Activated B cell treated with CpG ODN at 0.5 μM for 24 hours (primary cell): ENCODE data around the gene KIAA1671. TPM values are rescaled to one million over a fixed set of nuclear protein-coding genes. Genes with fewer than 3 reads are reported as not detected.

Experiments used
- ATAC-seq: fragments of 200-7000 bp; cut with Tn5 transposase; one replicate; pipeline ENCODE4 v1.10.0; 2021; ENCODE audit warnings: low read depth, mild to moderate bottlenecking, moderate library complexity
- CTCF ChIA-PET: fragments of 350-600 bp; sonication (Branson Sonifier 250); formaldehyde crosslinking; loops from one replicate; lab custom pipeline; 2021; ENCODE audit warnings: antibody characterized with exemption; lab: Charles Lee
- POLR2A ChIA-PET: fragments of 350-600 bp; sonication (Branson Sonifier 250); formaldehyde crosslinking; loops from one replicate; lab custom pipeline; 2021; ENCODE audit warnings: antibody characterized with exemption; lab: Charles Lee
- DNase-seq: peaks from one replicate; pipeline ENCODE4 v3.0.0; 2022
- H3K27ac Mint-ChIP-seq: one replicate; pipeline ENCODE4 v1.8.0; 2020; ENCODE audit warnings: mixed read lengths
- H3K27me3 Mint-ChIP-seq: one replicate; pipeline ENCODE4 v1.8.0; 2021; ENCODE audit warnings: mixed read lengths
- H3K36me3 Mint-ChIP-seq: one replicate; pipeline ENCODE4 v1.8.0; 2021; ENCODE audit warnings: low read depth, mixed read lengths
- H3K4me1 Mint-ChIP-seq: one replicate; pipeline ENCODE4 v1.8.0; 2021; ENCODE audit warnings: mixed read lengths
- H3K4me3 Mint-ChIP-seq: one replicate; pipeline ENCODE4 v1.8.0; 2020; ENCODE audit warnings: mild to moderate bottlenecking, mixed read lengths
- H3K9me3 Mint-ChIP-seq: one replicate; pipeline ENCODE4 v1.8.0; 2020; ENCODE audit warnings: mixed read lengths
- CTCF ChIP-seq: fragments of 200-600 bp; IDR thresholded peaks from one replicate; pipeline ENCODE4 v1.8.0; 2022; ENCODE audit warnings: antibody characterized with exemption, mild to moderate bottlenecking
- intact Hi-C: fragments of 100-400 bp; cut with micrococcal nuclease; formaldehyde crosslinking; loops from one replicate; pipeline ENCODE4 v1.15.1; 2024
- total RNA-seq: library from RNA; stranded (reverse); gene quantifications from 2 replicates; pipeline ENCODE4 v1.2.3, GENCODE V29; 2022

Gene KIAA1671
- total RNA-seq, 1 donor from 2014 or later = 0.04 TPM

GRCh38 chr22:25134028-25134427, 181.5 kb downstream of the KIAA1671 start:
- no peak for DNase-seq
- intact Hi-C loops = no loop called here
- Mint-ChIP-seq H3K9me3 (peaks cover 4% of the 10 kb centered on the region), H3K4me3 (no peak overlapping the region), H3K27ac (no peak overlapping the region), H3K4me1 (no peaks in the 10 kb centered on the region), H3K27me3 (peaks cover 2% of the 10 kb centered on the region), H3K36me3 (no peaks in the 10 kb centered on the region)
- ChIA-PET CTCF (no interaction called here), POLR2A (no interaction called here)
- TF ChIP-seq CTCF = no peak
- no peak for ATAC-seq

- ATAC-seq (no peak), DNase-seq (no peak)
- ChIA-PET POLR2A (no interaction called here), CTCF (no interaction called here)
- intact Hi-C loops = no loop called here
- Mint-ChIP-seq H3K4me3 (no peak overlapping the region), H3K27ac (no peak overlapping the region), H3K9me3 (peaks cover 4% of the 10 kb centered on the region), H3K4me1 (no peaks in the 10 kb centered on the region), H3K27me3 (peaks cover 2% of the 10 kb centered on the region), H3K36me3 (no peaks in the 10 kb centered on the region)
- TF ChIP-seq CTCF = no peak
Measured at GRCh38 chr22:25134451-25134850, 181.9 kb downstream of the KIAA1671 start.

- TF ChIP-seq CTCF = no peak
- POLR2A ChIA-PET = no interaction called here
- H3K9me3 Mint-ChIP-seq = peaks cover 4% of the 10 kb centered on the region
Measured at GRCh38 chr22:25136953-25137576, 184.5 kb downstream of the KIAA1671 start.

GRCh38 chr22:25137577-25138525, 185.3 kb downstream of the KIAA1671 start:
- CTCF ChIA-PET = no interaction called here
- Mint-ChIP-seq H3K27me3 (peaks cover 2% of the 10 kb centered on the region), H3K4me3 (no peak overlapping the region), H3K27ac (no peak overlapping the region), H3K36me3 (no peaks in the 10 kb centered on the region), H3K9me3 (peaks cover 4% of the 10 kb centered on the region), H3K4me1 (no peaks in the 10 kb centered on the region)
- DNase-seq = no peak
- no peak for TF ChIP-seq CTCF
- POLR2A ChIA-PET = no interaction called here
- no peak for ATAC-seq
- intact Hi-C loops = no loop called here

More at GRCh38 chr22:25136953-25137576, 184.5 kb downstream of the KIAA1671 start:
- DNase-seq = no peak
- H3K36me3 Mint-ChIP-seq = no peaks in the 10 kb centered on the region
- H3K27ac Mint-ChIP-seq = no peak overlapping the region
- peaks cover 2% of the 10 kb centered on the region for H3K27me3 Mint-ChIP-seq
- no peak for ATAC-seq
- CTCF ChIA-PET = no interaction called here
- intact Hi-C loops = no loop called here
- no peaks in the 10 kb centered on the region for H3K4me1 Mint-ChIP-seq
- no peak overlapping the region for H3K4me3 Mint-ChIP-seq

GRCh38 chr22:25139062-25139461, 186.5 kb downstream of the KIAA1671 start:
- no peak overlapping the region for H3K4me3 Mint-ChIP-seq
- ATAC-seq (no peak), DNase-seq (no peak)
- ChIA-PET POLR2A (no interaction called here), CTCF (no interaction called here)
- no peaks in the 10 kb centered on the region for H3K4me1 Mint-ChIP-seq
- no peak overlapping the region for H3K27ac Mint-ChIP-seq
- H3K9me3 Mint-ChIP-seq = peaks cover 4% of the 10 kb centered on the region
- intact Hi-C loops = no loop called here
- H3K36me3 Mint-ChIP-seq = no peaks in the 10 kb centered on the region
- no peak for TF ChIP-seq CTCF
- H3K27me3 Mint-ChIP-seq = peaks cover 2% of the 10 kb centered on the region
